ENCODE measurements around the gene RFX4.

DNA sequence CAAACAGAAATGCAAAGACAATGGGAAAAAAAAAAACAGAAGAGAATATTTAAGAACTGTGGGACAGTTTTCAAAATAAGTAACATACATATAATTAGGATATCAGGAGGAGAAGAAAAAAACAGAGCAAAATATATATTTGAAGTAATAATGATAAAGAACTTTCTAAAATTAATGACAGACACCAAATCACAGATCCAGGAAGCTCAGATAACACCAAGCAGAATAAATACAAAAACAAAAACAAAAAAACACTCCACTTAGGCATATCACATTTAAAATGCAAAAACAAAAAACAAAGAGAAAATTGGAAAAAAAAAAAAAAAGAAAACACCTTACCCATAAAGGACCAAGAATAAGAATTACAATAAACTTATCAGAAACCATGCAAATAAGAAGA, 9.6 kb upstream of the RFX4 start:
- no peak for TF ChIP-seq EZH2 (IDR thresholded peaks at IDR 0.05; ENCODE audit: borderline replicate concordance, low read length)
- TF ChIP-seq, protein P1, sequence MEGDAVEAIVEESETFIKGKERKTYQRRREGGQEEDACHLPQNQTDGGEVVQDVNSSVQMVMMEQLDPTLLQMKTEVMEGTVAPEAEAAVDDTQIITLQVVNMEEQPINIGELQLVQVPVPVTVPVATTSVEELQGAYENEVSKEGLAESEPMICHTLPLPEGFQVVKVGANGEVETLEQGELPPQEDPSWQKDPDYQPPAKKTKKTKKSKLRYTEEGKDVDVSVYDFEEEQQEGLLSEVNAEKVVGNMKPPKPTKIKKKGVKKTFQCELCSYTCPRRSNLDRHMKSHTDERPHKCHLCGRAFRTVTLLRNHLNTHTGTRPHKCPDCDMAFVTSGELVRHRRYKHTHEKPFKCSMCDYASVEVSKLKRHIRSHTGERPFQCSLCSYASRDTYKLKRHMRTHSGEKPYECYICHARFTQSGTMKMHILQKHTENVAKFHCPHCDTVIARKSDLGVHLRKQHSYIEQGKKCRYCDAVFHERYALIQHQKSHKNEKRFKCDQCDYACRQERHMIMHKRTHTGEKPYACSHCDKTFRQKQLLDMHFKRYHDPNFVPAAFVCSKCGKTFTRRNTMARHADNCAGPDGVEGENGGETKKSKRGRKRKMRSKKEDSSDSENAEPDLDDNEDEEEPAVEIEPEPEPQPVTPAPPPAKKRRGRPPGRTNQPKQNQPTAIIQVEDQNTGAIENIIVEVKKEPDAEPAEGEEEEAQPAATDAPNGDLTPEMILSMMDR (conservative IDR thresholded peaks at IDR 0.05 in 1 of 2, IDR thresholded peaks at IDR 0.05 in 1 of 2; ENCODE audit: extremely low read depth in 1 of 2, insufficient read depth in 1 of 2, low read depth in 1 of 2, low read length in 2 of 2) = no peak

Data from mammary epithelial cell (primary cell).